ENCODE results near the gene RPS19.
"Not testable (repeated sequence)": the region's sequence is repeated elsewhere in the genome, so short reads cannot be mapped to it uniquely, and the experiment has no call there.

Gene RPS19

DNA sequence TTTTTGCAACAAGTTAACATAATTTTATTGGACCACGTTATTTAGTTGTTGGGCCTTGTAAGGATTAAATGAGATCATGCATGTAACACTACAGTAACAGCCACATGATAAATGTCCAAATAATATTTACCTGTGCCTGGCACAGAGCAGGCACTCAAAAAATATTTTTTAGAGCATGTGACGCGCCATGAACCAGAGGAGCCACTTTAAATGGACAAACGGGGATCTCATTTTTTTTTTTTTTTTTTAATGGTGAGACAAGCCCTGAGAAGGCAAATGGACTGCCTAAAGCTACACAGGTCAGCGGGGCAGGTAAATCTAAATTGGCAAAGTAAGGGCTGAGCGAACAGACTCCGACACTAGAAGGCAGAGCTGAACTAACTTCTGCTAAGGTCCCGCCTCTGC lies 840 bp upstream of the RPS19 start:
- DNase-seq (ENCODE audit: low read depth in 2 of 2, low spot score in 1 of 2) = no peak

DNA sequence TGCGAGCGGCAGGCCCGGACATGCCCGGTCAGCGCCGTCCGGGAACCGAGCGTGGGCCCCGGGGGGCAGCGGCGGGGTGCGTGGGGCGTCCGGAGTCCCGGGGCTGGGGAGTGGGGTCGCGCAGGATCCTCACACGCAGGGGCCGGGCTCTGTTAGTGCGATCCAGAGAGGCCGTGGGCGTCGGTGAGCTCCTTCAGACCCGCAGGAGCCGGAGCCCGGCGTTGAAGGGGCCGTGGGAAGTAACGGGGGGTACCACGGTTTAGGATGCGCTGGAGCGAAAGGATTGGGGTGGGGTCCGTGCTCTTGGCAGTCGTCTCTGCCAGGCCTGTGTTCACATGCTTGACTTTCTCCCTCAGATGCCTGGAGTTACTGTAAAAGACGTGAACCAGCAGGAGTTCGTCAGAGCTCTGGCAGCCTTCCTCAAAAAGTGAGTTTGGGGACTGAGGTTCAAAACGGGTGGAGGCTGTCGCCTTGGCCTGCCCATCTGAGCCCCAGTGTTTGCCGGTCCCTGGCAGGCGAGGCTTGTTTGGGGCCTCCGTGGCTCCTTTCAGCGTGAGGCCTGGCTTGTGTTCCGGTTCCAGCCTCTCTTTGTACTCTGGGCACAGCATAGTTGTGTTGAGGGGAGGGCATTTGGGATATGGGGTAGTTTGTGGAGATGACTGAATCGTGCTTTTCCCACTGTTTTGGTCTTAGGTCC lies 512 bp downstream of the RPS19 start:
- DNase-seq (ENCODE audit: low read depth in 2 of 2, low spot score in 1 of 2) = no peak

DNA sequence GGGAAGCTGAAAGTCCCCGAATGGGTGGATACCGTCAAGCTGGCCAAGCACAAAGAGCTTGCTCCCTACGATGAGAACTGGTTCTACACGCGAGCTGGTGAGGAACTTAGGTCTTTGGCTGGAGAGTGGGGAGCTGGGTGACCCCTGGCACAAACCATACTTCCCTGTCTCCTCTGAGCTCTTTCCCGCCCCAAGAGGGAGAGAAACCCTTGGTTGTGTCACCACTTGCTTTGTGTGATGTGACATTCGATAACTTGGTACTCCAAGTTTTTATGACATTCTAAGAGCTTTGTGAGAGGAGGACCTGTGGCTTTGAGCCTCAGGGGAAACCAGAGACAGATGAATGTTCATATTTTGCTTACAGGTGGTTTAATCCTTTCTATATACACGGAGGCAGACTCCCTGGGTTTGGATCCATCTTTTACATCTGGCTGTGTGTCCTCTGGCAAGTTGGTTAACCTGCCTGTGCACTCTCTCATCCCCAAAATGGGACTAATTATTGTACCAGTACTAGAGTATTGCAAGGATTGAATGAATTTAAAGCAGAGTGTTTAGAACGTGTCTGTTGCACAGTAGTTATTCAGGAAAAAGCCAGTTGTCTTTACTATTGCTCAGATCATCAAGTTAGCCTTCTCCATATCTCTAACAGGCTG lies 1.2 kb downstream of the RPS19 start:
- DNase-seq (ENCODE audit: low read depth in 2 of 2, low spot score in 1 of 2) = no peak

DNA sequence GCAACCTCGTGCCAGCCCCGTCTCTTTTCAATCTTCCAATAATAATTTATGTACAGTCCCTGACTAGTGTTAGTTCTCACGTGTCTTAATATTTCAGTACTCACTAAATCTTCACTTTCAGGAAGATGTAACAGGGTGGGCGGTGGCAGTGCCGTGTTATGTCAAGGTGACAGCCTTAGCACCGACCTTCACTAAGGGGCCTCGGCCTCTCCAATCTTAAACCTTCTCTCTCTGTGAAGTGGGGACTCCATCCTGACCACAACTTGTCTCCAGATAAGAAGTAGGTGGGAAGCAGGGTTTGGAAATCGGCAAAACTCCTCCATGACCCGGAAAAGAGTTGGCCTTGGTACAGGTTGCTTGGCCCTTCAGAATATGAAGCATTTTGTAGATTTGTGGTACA lies 1.8 kb downstream of the RPS19 start:
- DNase-seq (ENCODE audit: low read depth in 2 of 2, low spot score in 1 of 2) = no peak

DNA sequence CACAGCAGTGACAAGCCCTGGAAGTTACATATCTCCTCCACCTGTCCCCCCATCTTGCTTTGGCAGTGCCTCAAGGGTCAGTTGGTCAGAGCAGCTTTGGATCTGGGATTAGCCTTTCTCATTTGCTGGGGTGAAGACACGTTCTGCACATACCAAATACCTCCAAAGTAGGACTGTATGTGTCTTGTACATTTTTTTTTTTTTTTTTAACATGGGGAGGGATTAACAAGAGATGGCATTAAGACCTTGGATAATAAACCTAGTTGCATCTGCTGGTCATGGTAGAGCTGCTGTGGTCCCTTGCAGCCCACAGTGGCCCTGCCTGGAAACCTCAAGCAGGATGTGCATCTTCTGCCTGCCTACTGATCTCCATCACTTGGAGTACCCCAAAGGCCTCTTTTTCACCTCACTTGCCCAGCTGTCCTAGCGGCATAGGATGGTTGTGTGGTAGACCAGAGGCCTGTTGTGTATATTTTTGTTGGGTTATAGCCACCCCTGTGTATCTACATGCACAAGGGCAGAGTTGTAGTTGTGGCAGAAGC lies 2.5 kb downstream of the RPS19 start:
- no peak for DNase-seq (ENCODE audit: low read depth in 2 of 2, low spot score in 1 of 2)

DNA sequence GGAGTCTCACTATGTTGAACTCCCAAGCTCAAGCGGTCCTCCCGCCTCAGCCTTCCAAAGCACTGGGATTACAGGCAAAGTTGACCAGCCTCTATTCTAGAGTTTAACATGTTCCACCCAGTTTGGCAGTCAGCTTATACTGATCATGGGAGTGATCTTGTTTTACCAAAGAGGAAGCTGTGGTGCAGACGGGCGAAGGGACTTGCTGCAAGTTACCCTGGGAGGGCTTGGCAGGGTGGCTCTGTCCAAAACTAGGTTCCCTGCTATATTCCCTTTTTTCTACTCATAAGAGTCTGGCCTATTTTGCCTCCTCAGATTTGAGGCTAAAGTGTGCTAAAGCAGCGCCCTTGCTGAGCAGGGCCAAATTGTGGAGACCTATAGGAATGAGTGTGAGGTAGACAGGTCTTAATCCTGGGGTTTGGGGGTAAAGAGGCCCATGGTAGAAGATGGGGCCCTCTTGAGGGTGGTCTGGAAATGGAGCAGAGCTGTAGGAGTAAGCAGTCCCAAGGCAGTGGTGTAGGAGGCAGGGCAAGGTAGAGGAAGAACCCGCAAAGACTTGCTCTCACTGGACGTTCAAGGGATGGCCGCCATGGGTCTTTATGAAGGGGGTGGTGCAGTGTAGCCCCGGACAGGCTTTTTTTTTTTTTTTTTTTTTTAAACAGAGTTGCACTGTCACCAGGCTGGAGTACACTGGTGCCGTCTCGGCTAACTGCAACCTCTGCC lies 3.3 kb downstream of the RPS19 start:
- DNase-seq (ENCODE audit: low read depth in 2 of 2, low spot score in 1 of 2) = no peak

DNA sequence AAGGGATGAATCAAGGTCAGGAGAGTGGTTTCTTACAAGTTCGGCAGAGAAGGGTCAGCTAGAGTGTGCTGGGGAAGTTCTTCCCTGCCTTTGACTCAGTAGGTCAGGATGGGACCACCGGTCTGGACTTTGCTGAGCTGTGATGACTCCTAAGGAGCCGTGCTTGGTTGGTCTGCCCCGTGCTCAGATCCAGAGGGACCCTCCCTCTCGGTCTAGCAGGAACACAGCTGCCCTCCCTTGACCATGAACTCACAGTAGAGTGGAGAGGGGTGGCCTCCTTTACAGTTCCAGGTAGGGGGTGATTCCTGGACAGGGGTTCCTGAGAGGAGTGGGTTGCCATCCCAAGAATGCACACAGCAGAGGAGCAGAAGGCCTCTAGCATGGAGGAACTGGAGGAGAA lies 4.3 kb downstream of the RPS19 start:
- no peak for DNase-seq (ENCODE audit: low read depth in 2 of 2, low spot score in 1 of 2)

DNA sequence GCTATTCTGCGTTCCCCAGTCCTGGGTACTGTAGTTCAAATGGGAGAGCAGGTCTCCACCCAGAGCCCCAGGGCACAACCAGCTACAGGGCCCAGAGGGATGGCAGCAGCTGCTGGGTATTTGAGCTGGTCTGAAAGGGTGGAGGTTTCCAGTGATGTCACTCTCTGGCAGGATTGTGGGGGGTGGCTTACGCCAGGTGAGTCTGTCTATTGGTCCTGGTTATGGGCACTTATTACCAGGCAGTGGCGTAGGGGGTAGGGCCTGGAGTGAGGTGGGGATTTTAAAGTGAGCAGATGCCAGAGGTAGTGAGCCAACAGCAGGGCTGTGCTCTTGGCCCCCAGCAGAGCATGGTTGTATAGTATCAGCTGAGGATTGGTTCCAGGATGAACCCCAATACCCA lies 6.2 kb downstream of the RPS19 start:
- no peak for DNase-seq (ENCODE audit: low read depth in 2 of 2, low spot score in 1 of 2)

DNA sequence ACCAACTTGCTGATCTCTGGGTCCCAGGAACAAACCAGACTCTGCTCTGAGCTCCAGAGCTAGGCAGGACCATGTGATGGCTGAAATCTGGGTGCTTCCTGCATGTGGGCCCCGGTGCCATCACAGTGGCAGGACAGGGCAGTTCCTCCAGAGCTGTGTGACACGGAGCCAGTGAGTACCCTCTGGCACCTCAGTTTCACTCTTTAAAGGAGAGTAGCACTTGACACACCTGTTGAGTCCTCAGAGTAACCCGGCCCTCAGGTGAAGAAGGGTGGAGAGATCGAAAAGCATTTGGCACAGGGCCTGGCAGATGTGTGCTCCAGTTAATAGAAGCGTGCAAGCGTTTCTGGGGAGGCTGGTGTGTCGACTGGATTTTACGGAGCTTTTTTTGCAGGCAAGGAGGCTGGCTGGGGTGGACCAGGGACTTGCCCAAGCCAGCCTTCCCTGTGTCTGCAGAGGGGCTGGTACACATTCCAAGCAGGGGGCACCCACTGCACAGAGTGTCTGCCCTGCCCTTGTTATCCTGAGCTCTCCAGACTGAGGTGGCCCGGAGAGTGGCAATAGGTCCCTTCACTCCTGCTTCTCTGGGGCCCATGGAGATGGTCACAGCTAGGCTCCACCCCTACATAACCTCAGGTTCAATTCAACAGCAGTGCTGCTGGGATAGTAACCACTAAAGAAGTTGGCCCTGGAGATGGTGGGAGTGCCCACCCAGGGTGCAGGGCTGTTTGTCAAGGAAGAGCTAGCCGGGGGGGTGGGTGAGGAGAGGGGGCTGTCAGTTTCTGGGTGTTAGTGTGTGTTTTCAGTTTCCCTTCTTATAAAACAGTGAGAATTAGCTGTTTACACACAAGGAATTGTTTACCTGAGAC lies 8.3 kb downstream of the RPS19 start:
- DNase-seq (ENCODE audit: low read depth in 2 of 2, low spot score in 1 of 2) = no peak

DNA sequence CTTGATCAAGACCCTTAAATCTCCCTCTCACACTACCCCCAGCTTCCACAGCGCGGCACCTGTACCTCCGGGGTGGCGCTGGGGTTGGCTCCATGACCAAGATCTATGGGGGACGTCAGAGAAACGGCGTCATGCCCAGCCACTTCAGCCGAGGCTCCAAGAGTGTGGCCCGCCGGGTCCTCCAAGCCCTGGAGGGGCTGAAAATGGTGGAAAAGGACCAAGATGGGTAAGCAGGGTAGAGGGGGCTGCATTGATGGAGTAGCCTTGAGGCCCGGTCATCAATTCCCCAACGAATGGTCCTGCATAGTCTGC lies 8.9 kb downstream of the RPS19 start:
- DNase-seq (ENCODE audit: low read depth in 2 of 2, low spot score in 1 of 2) = no peak

DNA sequence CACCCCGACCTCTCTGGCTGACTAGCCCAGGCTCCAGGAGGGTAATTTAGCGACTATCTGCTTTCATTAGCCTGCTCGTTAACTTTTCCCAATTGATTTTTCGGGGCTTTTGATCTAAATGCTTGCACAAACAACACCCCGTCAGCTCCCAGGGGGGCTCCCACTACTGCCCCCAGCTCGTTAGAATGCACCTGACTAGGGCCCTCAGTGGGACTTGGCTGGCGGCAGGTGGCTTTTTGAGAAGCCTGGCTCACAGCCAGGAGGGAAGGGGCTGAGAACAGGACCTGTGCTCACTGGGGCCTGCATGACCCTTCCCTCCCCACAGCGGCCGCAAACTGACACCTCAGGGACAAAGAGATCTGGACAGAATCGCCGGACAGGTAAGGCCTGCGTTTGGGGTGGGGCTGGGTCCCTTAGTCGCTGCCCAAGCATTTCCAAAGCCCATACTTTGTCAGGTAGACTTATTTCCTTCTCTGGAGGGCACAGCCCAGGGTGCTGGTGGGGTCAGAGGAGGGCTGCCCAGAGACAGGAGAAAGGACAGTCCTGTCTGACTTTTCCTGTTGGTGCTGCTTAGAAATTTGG lies 9.4 kb downstream of the RPS19 start:
- no peak for DNase-seq (ENCODE audit: low read depth in 2 of 2, low spot score in 1 of 2)

DNA sequence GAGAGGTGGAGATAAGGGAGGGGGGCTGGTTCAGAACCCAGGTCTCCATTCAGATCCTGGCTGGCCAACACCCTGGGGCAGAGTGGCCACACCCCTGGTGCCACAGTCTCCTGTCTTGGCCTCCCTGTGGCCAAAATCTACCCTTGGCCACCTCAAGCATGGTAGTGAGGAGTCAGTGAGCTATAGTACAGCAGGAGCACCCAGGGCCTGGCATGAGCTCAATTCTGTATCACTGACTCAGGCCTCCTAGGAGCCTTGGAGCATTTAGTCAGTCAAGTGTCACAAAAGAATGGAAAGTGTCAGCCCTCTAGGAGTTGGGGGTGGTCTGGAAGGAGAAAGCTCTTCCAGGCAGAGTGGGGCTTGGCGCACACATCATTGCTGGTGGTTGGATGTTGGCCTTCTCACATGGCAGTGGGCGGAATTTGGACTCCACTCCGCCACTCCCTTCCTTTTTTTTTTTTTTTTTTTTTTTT lies 10.4 kb downstream of the RPS19 start:
- DNase-seq (ENCODE audit: low read depth in 2 of 2, low spot score in 1 of 2) = no peak

DNA sequence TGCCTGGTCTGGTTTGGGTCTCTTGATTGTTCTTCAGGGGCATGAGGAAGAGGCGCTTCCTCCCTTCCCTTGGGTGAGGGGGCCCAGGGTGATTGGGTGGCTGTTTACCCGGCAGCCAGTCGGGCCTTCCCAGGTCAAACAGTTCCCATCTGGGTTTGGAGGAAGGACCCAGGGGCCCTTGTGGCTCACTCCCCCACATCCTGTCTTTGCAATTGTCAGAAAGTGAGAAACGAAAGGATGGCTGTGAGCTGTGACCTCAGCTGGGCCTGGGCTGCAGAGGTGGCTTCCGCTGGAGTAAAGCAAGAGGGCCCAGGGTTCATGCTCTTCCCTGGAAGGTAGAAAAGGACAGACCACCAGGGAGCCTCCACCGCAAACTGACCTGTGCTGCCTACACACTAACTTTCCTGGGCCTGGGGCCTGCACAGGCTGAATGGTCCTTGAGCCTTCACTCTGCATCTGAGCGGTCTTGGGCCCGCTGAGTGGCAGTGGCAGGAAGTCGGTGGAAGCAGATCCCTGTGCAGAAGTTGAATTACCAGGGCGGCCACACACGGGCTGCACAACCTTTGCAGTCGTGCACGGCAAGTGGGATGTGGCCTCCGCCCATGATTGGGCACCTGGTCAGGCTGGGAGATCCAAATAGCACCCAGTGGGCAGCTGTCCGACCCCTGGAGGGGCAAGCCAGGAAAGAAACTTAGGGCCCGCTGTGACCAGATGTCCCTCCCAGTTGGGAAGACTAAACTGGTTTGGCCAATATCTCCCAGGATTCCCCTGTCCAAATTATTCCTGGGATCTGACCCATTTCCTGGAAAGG lies 11.7 kb downstream of the RPS19 start:
- DNase-seq (ENCODE audit: low read depth in 2 of 2, low spot score in 1 of 2) = no peak

DNA sequence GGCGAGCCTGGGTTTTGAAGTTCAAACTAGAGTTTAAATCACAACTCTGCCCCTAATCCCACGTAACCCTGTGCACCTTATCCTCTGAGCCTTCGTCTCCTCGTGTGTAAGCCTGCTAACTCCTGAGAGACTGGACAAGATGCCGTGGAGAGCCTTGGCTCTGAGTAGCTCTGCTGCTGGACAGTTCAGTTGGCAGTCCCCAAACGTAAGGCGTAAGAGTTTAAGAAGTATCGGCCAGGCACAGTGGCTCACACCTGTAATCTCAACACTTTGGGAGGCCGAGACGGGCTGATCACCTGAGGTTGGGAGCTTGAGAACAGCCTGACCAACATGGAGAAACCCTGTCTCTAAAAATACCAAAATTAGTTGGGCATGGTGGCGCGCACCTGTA lies 12.3 kb downstream of the RPS19 start:
- DNase-seq (ENCODE audit: low read depth in 2 of 2, low spot score in 1 of 2) = no peak

DNA sequence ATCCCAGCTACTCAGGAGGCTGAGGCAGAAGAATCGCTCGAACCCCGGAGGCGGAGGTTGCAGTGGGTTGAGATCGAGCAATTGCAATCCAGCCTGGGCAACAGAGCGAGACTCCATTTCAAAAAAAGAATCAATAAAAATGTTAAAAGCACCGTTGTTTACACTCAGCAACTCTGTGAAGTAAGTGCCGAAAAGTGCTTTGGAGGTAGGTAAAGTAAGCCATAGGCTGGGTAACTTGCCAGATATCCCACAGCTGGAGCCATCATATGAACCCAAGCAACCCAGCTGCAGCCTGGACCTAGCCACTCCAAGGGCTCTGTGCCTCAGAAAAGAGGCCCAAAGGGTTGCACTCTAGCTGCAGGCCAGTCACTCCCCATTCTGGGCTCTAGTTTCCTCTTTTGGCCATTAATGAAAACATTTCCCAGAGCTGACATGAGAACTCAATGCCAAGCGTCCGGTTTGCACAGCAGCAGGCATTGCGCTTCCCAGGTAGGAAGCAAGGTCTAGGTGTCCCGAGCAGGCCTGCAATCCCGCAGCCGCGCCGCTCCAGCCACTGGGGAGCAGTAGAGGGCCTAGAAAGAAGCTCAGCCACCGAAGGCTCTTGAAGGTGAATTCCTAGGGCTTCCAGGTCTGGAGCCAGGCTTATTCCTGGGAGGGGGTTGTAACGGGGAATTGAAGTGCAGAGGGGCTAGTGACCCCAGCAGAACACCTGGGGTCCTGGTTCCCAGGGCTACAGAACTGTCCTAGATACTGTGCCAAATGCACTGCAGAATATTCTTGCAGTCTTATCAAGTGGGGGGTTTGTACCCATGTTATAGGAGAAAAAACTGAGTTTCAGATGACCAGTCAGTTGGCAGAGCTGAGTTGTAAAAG lies 13.0 kb downstream of the RPS19 start:
- DNase-seq (ENCODE audit: low read depth in 2 of 2, low spot score in 1 of 2) = no peak

DNA sequence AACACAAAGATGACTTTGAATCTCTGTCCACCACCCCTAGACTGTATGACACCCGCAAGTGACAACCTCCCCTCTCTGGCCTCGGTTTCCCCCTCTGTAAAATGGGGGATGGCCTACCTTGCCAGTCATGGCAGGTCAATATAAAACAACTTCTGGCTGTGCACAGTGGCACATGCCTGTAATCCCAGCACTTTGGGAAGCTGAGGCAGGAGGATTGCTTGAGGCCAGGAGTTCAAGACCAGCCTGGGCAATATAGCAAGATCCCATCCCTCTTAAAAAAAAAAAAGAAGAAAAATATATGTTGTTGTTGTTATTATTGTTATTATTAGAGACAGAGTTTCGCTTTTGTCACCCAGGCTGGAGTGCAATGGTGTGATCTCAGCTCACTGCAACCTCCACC lies 15.9 kb downstream of the RPS19 start:
- DNase-seq (ENCODE audit: low read depth in 2 of 2, low spot score in 1 of 2) = not testable (repeated sequence)

DNA sequence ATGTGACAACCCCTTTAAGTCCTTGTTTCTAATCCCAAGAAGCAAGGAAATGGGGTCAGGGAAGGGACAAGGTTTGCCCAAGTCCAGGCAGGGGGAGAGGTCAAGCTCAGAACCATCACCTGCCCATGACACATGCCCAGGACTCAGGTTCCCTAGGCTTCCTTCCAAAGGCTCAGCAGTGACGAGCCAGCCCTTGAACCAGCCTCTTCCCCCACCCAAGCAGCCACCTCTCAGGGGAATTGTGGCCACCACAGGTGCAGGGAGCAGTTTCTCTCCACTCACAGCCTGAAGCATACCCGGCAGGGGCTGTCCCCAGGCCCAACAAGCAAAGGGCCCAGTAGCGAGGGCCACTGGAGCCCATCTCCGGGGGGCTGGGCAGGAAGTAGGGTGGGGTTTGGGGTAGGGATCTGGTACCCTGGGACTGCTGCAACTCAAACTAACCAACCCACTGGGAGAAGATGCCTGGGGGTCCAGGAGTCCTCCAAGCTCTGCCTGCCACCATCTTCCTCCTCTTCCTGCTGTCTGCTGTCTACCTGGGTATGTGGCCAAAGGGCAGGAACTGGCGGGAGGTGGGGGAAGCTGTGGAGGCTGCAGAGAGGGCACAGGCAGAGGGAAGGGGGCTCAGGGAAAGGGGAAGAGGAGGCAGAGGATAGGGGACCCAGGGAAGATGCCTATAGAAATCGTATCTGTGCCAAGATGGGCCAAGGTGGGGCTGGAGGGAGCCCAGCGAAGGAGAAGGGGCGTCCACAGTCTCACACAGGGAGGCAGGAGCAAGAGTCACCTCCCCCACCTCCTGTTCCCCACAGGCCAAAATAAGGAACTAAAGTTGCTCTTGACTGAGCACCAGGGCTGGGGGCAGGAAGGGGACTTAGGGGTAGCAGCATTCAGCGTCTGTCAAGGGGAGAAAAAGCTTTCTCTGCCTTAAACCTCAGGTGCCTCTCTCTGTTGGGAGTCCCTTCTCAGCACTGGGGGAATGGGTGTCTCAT lies 17.1 kb downstream of the RPS19 start, which contains the start of gene CD79A:
CD79A (plus strand) TSS at position 433 of the 986 bp plus-strand sequence; CDS start at position 459, 26 bp downstream.
- DNase-seq (ENCODE audit: low read depth in 2 of 2, low spot score in 1 of 2) = no peak
